Endothelial cell of umbilical vein (primary cell): Measurements from ENCODE around the gene ATP5ME. TPM values are rescaled to one million over a fixed set of nuclear protein-coding genes. Genes with fewer than 3 reads are reported as not detected.
"Not testable (repeated sequence)": the region's sequence is repeated elsewhere in the genome, so short reads cannot be mapped to it uniquely, and the experiment has no call there.

Experiments used
- BruUV-seq: library from RNA; stranded (reverse); fragments of 400-500 nt; replicated peaks from 2 replicates; lab custom pipeline; 2021; lab: Mats Ljungman, UMichigan
- CTCF ChIA-PET: fragments of 300-600, 350-600 bp; sonication (Branson Sonifier 250); formaldehyde crosslinking; loops from one replicate; lab custom pipeline; 2021; ENCODE audit warnings: antibody characterized with exemption, inconsistent platforms; lab: Charles Lee
- POLR2A ChIA-PET: fragments of 300-600, 350-600 bp; sonication (Branson Sonifier 250); formaldehyde crosslinking; loops from one replicate; lab custom pipeline; 2021; ENCODE audit warnings: antibody characterized with exemption, inconsistent platforms; lab: Charles Lee
- DNase-seq: peaks from one replicate; pipeline ENCODE4 v3.0.0-alpha.2; 2011; ENCODE audit warnings: low read depth, low spot score
- FAIRE-seq: peaks from 2 replicates; lab custom pipeline; 2011; peaks lifted over from hg19 to GRCh38; lab: Jason Lieb, UNC
- H2AFZ ChIP-seq: 2 replicates; pipeline ENCODE4 v1.6.0; 2012; ENCODE audit warnings: low read depth, low read length, control low read depth, inconsistent platforms
- H3K27ac ChIP-seq: 2 replicates; pipeline ENCODE4 v1.5.1; 2011; ENCODE audit warnings: low read depth, mild to moderate bottlenecking, control low read depth, low read length, moderate library complexity; ENCODE audit not compliant: insufficient read depth
- H3K27me3 ChIP-seq, 2 experiments: 2 replicates each; pipeline versions ENCODE4 v1.6.0 to v1.6.1; 2011; ENCODE audit warnings: low read length in 2 of 2, mixed read lengths in 1 of 2; ENCODE audit not compliant: control insufficient read depth in 2 of 2, insufficient read depth in 2 of 2
- H3K36me3 ChIP-seq, 2 experiments: 2 replicates in 1 of 2; 3 replicates in 1 of 2; pipeline ENCODE4 v1.5.1; 2011; ENCODE audit warnings: low read length in 2 of 2, mild to moderate bottlenecking in 1 of 2, moderate library complexity in 1 of 2; ENCODE audit not compliant: control insufficient read depth in 2 of 2, insufficient read depth in 2 of 2; ENCODE audit errors: extremely low read depth in 1 of 2
- H3K4me1 ChIP-seq: 3 replicates; pipeline ENCODE4 v1.5.1; 2011; ENCODE audit warnings: mild to moderate bottlenecking, low read length; ENCODE audit not compliant: control insufficient read depth, insufficient read depth; ENCODE audit errors: extremely low read depth
- H3K4me2 ChIP-seq: 2 replicates; pipeline ENCODE4 v1.6.1; 2011; ENCODE audit warnings: low read length, control low read depth, mixed read lengths; ENCODE audit not compliant: insufficient read depth
- H3K4me3 ChIP-seq, 3 experiments: fragments of 200-600 bp in 1 of 3; sonication (generic), shearing (Covaris generic) in 1 of 3; replicated peaks in 1 of 3; 2 replicates each; pipeline ENCODE4 v1.5.1; 2011 to 2016; ENCODE audit warnings: control low read depth in 3 of 3, low read length in 3 of 3, mild to moderate bottlenecking in 2 of 3, inconsistent platforms in 1 of 3, low read depth in 1 of 3, moderate library complexity in 1 of 3; ENCODE audit not compliant: insufficient read depth in 1 of 3
- H3K79me2 ChIP-seq: 2 replicates; pipeline ENCODE4 v1.6.0; 2012; ENCODE audit warnings: low read length, inconsistent platforms; ENCODE audit not compliant: control insufficient read depth, insufficient read depth
- H3K9ac ChIP-seq: replicated peaks from 2 replicates; pipeline ENCODE3; 2011; ENCODE audit warnings: low read length, control low read depth; ENCODE audit not compliant: insufficient read depth; ENCODE audit errors: extremely low read depth
- H3K9me1 ChIP-seq: replicated peaks from 3 replicates; pipeline ENCODE4 v1.6.0; 2011; ENCODE audit warnings: mild to moderate bottlenecking, low read length; ENCODE audit not compliant: control insufficient read depth, insufficient read depth; ENCODE audit errors: extremely low read depth
- H3K9me3 ChIP-seq: replicated peaks from 2 replicates; pipeline ENCODE4 v1.5.1; 2012; ENCODE audit warnings: low read length, inconsistent platforms; ENCODE audit not compliant: control insufficient read depth, insufficient read depth
- H4K20me1 ChIP-seq: replicated peaks from 2 replicates; pipeline ENCODE3; 2011; ENCODE audit warnings: mild to moderate bottlenecking, low read length; ENCODE audit not compliant: control insufficient read depth, insufficient read depth; ENCODE audit errors: extremely low read depth
- EZH2 ChIP-seq: IDR thresholded peaks from 2 replicates; pipeline ENCODE4 v1.6.1; 2012; ENCODE audit warnings: borderline replicate concordance, low read depth, mild to moderate bottlenecking, moderate library complexity, low read length, inconsistent platforms; ENCODE audit not compliant: severe bottlenecking
- FOS ChIP-seq: IDR thresholded peaks from 2 replicates; pipeline ENCODE4 v1.6.1; 2011; ENCODE audit warnings: mild to moderate bottlenecking, low read length, moderate library complexity, borderline replicate concordance; ENCODE audit not compliant: insufficient read depth
- GATA2 ChIP-seq: IDR thresholded peaks from 2 replicates; pipeline ENCODE4 v1.7.0; 2011; ENCODE audit warnings: low read depth, mild to moderate bottlenecking, moderate library complexity, mixed read lengths, low read length; ENCODE audit not compliant: insufficient read length, insufficient read depth
- JUN ChIP-seq: IDR thresholded peaks from 2 replicates; pipeline ENCODE4 v1.6.1; 2011; ENCODE audit warnings: borderline replicate concordance, low read depth; ENCODE audit not compliant: insufficient read length, insufficient read depth
- MAX ChIP-seq: IDR thresholded peaks from 2 replicates; pipeline ENCODE4 v1.6.1; 2011; ENCODE audit not compliant: insufficient read depth, insufficient read length
- MYC ChIP-seq: IDR thresholded peaks from one replicate; pipeline ENCODE4 v1.6.1; 2011; ENCODE audit warnings: mild to moderate bottlenecking, low read depth, low read length
- POLR2A ChIP-seq: IDR thresholded peaks from 2 replicates; pipeline ENCODE4 v1.6.1; 2012; ENCODE audit warnings: low read depth, mild to moderate bottlenecking, control low read depth, low read length
- POLR2AphosphoS5 ChIP-seq: IDR thresholded peaks from 2 replicates; pipeline ENCODE4 v1.6.1; 2012; ENCODE audit warnings: low read depth, mild to moderate bottlenecking, control low read depth, low read length, moderate library complexity; ENCODE audit not compliant: insufficient read depth
- dilution Hi-C: fragments of 300-500 bp; cut with MboI; formaldehyde crosslinking; loops from one replicate; pipeline ENCODE4 v1.15.0; 2019; ENCODE audit warnings: low sequenced_read_pairs; ENCODE audit not compliant: extremely low pct_ligation_motif_present
- intact Hi-C: fragments of 100-400 bp; cut with micrococcal nuclease; formaldehyde crosslinking; loops from one replicate; pipeline ENCODE4 v1.10.0; 2022
- polyA plus RNA-seq, 4 experiments: library from polyadenylated mRNA; depleted of rRNA in 3 of 4; stranded (reverse) in 3 of 4; unstranded in 1 of 4; fragments of >200 nt; gene quantifications; 2 replicates each; pipeline versions ENCODE4 v1.2.1 to v1.2.3, GENCODE V29; 2011 to 2012; ENCODE audit warnings: missing spikeins in 1 of 4
- total RNA-seq: library from RNA; stranded (reverse); gene quantifications from 2 replicates; pipeline ENCODE4 v1.2.3, GENCODE V29; 2021
- TF ChIP-seq, protein P1 (sequence below), 2 donors: IDR thresholded peaks; 1 replicate in 1 of 2; 2 replicates in 1 of 2; pipeline ENCODE4 v1.5.1; 2011; ENCODE audit warnings: low read length in 2 of 2, mild to moderate bottlenecking in 2 of 2, moderate library complexity in 2 of 2, control low read depth in 1 of 2, inconsistent platforms in 1 of 2, low read depth in 1 of 2; ENCODE audit not compliant: insufficient read depth in 1 of 2; ENCODE audit errors: extremely low read depth in 1 of 2

Gene ATP5ME
- total and polyA plus RNA-seq, 2 donors (not counting 3 experiments of a cell fraction or from before 2014, with no cell fraction given) = 303 to 304 TPM

- H2AFZ ChIP-seq, H3K36me3 ChIP-seq, intact Hi-C loops, H3K27me3 ChIP-seq, dilution Hi-C loops, POLR2A ChIA-PET, DNase-seq, H3K27ac ChIP-seq, H3K9ac ChIP-seq, H3K9me1 ChIP-seq, BruUV-seq, H3K9me3 ChIP-seq, H3K79me2 ChIP-seq, H3K4me1 ChIP-seq, H3K4me3 ChIP-seq, H3K4me2 ChIP-seq, FAIRE-seq, H4K20me1 ChIP-seq: not testable (repeated sequence)
- CTCF ChIA-PET = interaction anchor here (0.8 to 0.9 kb wide), 2 partner anchors 11 to 25 kb away, joined by 3 read pairs; no protein-coding TSS in a partner anchor
Measured at GRCh38 chr4:694341-694940, 20.4 kb upstream of the ATP5ME start.

DNA sequence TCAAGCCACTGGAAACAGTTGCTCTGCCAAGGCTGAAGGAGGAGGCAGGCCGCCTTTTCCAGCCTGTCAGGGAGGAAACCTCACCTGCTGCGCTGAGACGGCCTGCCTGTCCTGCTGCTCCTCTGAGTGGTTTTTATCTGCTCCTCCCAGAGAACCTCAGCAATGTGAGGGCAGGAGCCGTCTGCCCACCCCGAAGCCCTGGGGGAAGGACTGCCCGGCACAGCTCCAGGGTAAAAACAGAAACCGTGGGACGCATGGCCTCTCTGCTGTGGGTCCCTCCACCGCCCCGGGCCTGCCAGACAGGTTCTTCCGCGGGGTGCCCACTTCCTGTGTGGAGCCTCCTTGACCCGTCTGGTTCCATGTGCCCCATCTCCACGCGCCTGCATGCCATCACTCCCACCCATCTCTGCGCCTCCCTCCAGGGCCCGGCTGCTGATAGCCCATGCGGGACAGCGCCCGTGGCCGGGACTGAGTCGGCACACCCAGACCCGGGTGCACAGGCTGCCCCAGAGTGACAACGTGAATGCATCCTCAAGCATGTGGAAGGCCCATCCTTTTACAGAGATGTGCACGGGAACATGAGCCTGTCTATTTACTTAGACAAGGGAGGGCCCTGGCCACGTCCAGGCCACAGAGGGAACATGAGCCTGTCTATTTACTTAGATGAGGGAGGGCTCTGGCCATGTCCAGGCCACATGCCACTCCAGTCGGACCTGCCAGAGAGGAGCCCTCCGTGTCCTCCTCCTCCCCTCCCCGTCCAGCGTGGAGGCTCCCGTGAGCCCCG, 18.9 kb upstream of the ATP5ME start:
- no peak overlapping the region for H3K9ac ChIP-seq
- H3K79me2 ChIP-seq = no peaks in the 10 kb centered on the region
- no peaks in the 10 kb centered on the region for H3K9me3 ChIP-seq
- intact Hi-C loops (no loop called here), dilution Hi-C loops (no loop called here)
- no peaks in the 10 kb centered on the region for H3K9me1 ChIP-seq
- no peak for FAIRE-seq
- no peaks in the 10 kb centered on the region for H3K36me3 ChIP-seq
- H3K4me2 ChIP-seq = no peak overlapping the region
- BruUV-seq = no TSS peak
- no peak overlapping the region for H2AFZ ChIP-seq
- DNase-seq = no peak
- H3K27me3 ChIP-seq = peaks cover 2 to 4% of the 10 kb centered on the region in 2 experiments
- H3K27ac ChIP-seq = no peak overlapping the region
- peaks cover 8% of the 10 kb centered on the region for H3K4me1 ChIP-seq
- TF ChIP-seq FOS (no peak), EZH2 (no peak), JUN (no peak), POLR2AphosphoS5 (no peak), POLR2A (no peak), MYC (no peak), MAX (no peak), GATA2 (no peak)
- TF ChIP-seq, protein P1, sequence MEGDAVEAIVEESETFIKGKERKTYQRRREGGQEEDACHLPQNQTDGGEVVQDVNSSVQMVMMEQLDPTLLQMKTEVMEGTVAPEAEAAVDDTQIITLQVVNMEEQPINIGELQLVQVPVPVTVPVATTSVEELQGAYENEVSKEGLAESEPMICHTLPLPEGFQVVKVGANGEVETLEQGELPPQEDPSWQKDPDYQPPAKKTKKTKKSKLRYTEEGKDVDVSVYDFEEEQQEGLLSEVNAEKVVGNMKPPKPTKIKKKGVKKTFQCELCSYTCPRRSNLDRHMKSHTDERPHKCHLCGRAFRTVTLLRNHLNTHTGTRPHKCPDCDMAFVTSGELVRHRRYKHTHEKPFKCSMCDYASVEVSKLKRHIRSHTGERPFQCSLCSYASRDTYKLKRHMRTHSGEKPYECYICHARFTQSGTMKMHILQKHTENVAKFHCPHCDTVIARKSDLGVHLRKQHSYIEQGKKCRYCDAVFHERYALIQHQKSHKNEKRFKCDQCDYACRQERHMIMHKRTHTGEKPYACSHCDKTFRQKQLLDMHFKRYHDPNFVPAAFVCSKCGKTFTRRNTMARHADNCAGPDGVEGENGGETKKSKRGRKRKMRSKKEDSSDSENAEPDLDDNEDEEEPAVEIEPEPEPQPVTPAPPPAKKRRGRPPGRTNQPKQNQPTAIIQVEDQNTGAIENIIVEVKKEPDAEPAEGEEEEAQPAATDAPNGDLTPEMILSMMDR (IDR thresholded peaks at IDR 0.05; ENCODE audit: extremely low read depth in 1 of 2, insufficient read depth in 1 of 2, low read depth in 1 of 2, low read length in 2 of 2) = no peak
- no peak overlapping the region for H3K4me3 ChIP-seq
- POLR2A ChIA-PET = no interaction called here
- CTCF ChIA-PET = interaction anchor here (1.0 kb wide), 1 partner anchor 9 kb away, joined by 3 read pairs; no protein-coding TSS in a partner anchor
- no peaks in the 10 kb centered on the region for H4K20me1 ChIP-seq
